NCI-H187 (cell line): Measurements from ENCODE around the gene RASGRF1.

Experiments
- DNase-seq, 2 experiments: peaks; one replicate each; lab custom pipeline; 2025; lab: John Stamatoyannopoulos, UW

RASGRF1 gene

GRCh38 chr15:79101866-79102581 lies 11.4 kb upstream of the RASGRF1 start:
- DNase-seq = no peak

- no peak for DNase-seq
These were observed 9.1 kb upstream of the RASGRF1 start for GRCh38 chr15:79099692-79100091.

DNA sequence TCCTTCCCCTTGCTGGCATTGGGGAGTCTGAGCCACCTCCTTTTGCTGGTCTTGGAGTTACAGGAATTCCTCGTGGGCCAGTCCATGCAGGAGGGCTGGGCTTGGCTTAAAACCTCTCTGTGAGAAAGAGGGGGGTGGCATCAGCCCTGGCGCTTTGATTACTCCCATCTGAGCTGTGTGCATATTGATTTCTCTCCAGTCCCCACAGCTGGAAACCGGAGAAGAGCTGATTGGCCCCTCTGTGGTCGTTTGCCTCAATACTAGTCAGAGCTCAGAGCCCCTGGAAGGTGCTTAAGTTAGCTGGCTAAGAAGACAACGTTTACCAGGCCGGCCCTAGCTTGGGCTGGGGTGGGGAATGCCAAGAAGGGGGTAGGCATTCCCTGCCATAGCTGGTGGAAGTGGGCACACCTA lies 4.0 kb upstream of the RASGRF1 start:
- DNase-seq = no peak

GRCh38 chr15:79093352-79093935 lies 2.9 kb upstream of the RASGRF1 start:
- no peak for DNase-seq

- no peak for DNase-seq
These were observed 1.8 kb upstream of the RASGRF1 start for GRCh38 chr15:79092382-79092781.

DNA sequence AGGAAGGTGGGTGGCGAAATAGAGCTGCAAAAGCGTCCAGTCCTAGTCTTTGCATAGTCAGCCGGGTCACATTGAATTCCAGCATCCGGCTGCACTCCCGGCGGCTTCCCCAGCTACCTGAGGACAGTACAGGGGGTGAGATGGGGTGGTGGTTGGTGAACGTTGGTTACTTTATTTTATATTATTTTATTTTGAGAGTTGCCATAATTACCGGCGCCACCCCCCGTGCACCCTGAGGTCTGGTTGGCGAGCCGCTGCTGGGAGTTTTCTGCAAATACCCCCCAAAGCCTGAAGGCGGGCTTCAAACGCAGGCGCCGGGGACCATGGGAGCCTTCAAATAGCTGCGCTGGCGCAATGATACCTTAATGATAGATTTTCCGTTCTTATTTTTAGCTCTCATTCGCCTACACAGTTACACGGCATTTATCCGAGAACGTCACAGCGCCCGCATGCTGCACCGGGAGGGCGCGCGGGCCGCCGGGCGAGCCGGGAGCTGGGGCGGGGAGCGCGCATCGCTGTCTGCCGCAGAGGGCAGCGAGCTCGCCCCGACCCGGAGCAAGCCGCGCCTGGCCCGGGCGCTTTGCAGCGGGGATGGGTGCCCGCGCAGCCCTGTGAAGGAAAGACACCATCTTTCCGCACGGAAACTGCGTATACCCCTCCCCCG lies 756 bp upstream of the RASGRF1 start:
- DNase-seq = no peak

- DNase-seq = no peak
These were observed 592 bp downstream of the RASGRF1 start for GRCh38 chr15:79089890-79090486.

- DNase-seq = no peak
These were observed 1.2 kb downstream of the RASGRF1 start for GRCh38 chr15:79089331-79089889.

DNA sequence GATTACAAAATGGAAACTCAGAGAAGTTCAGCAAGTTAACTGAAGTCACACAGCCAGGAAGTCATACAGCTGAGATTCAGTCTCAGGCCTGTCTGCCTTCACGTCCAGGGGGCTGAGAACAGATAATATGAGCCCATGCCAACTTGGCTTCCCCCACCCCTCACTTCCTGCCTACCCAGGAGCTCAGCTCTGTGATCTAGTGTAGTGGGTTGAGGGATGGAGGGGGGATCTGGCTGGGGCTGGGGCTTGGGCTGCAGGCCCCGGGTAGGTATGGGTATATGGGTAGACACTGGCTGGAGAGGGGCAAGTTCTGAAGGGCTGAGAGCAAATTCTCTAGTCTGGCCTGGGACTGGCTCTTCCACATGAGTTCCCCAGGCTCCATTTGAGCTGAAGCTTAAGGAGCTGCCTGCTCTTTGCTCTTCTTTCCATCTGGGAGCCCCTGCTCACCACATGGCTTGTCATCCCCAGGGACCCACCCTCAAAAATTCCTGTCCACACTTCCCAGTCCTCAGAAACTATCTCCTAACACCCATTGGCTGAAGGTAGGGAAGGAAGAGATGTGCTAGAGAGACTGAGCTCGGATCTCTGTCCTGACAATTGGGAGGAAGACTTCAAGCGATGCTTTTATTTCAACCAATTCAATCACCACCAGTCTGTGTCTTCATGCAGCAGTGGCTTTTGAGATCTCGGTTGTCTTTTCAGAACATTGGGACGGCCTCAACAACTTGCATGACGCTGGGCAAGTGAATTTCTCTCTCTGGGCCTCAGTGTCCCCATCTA lies 2.0 kb downstream of the RASGRF1 start:
- DNase-seq = no peak

DNA sequence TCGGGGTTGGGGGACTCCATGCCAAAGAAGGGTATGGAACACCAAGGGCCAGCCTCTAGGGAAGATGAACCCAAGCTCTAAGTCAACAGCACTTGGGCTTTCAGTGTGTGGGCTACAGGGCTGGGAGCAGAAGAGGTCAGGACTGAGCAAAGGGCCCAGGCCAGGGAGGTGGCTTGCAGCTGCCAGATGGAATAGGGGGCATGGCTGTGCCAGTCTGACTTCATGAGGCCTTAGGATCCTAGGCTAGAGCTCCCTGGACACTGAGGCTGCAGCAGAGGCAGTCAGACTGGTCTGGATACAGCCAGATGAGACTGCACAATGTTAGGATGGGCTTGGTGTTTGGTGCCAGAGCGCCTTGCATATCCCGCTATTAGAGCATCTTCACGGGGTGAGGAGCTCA lies 3.8 kb downstream of the RASGRF1 start:
- DNase-seq = no peak

- DNase-seq = no peak
These were observed 6.1 kb downstream of the RASGRF1 start for GRCh38 chr15:79084308-79084968.

DNA sequence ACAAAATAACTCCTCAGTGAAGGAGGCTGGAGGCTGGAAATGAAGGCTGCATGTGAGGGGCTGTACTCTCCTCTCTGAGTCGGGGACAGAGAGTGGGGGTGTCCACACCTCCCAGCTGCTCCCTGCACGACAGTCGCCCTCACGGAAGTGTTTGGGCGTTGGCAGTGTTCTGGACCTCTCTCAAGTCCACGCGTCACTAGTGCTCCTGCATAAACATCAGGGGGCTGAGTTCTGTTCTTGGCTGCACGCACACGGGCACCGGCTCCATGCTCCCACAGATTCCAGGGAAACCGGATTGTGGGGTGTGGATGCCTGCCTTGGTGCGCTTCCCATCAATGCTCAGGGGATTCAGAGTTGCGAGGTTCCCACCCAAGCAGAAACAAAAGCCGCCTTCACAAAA lies 7.4 kb downstream of the RASGRF1 start:
- no peak for DNase-seq

- DNase-seq = no peak
These were observed 8.1 kb downstream of the RASGRF1 start for GRCh38 chr15:79082363-79083070.

GRCh38 chr15:79078763-79079410 lies 11.7 kb downstream of the RASGRF1 start:
- no peak for DNase-seq

DNA sequence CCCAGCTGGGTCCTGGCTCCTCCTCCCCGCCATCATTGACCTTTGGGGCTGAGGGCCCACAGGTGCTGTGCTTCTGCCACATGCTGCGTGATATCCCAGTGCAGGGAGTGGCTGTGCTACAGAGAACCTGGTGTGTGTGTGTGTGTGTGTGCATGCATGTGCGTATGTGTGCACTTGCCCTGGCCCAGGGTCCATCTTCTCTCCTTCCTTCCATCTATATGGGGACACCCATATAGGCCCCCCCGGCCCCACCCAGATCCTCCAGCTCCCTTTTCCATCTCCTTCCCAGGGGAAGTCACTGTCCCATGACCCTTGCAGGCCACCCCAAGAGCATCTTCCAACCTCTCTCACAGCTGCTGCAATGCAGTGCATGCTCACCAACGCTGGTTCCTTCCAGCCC lies 12.6 kb downstream of the RASGRF1 start:
- no peak for DNase-seq

GRCh38 chr15:79076661-79077060 lies 13.9 kb downstream of the RASGRF1 start:
- no peak for DNase-seq

DNA sequence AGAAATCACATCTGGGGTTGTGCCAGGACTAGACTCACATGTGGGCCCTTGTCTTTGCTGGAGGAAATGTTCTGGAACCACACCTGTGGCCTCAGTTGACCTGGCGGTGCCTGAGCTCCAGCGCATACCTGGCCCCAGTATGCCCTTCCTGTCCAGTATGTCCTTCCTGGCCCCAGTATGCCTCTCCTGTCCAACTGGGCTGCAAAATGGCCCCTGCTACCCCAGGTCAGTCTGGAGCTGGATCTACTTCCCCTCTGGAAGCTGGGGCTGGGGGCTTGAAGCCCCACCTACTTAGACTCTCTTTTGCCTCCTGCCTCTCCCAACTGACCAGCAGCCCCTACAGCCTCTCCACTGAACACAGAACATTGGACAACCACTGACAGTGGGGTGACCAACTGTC lies 15.3 kb downstream of the RASGRF1 start:
- no peak for DNase-seq

DNA sequence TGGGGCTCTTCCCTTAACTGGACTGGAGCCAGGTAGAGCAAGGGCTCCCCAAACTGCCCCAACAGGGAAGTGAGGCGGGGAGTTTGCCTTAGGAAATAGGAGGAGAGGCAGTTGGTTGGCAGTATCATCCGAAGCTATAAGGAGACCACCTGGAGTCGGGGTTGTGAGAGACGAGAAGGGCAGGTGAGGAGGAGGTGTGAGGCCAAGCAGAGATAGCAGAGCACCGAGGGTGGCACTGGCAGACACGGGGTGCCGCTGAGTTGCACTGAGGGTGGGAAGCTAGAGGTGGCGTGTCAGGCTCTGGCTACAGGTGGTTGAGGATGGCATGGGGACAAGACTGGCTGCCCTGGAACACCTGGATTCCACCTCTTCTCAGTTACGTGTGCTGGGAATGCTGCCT lies 17.2 kb downstream of the RASGRF1 start:
- no peak for DNase-seq

GRCh38 chr15:79071901-79072300 lies 18.7 kb downstream of the RASGRF1 start:
- DNase-seq = no peak

DNA sequence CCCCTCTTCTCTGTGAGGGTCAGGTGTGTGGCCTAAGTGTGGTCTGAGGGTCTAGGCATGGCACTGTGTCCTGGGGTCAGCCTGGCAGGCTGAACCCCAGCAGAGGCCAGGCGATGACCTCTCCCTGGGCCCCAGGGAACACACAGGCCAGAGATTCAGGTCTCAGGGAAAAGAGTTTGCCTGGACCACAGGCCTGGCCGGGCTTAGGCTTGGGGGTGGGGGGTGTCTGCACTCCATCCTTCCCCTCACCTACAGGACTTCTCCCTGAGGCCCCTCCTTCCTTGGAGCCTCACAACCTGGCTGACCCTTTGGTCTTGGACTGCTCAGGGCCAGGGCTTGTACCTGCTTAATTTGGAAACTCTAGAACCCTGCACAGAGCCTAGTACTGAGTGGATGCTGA lies 21.8 kb downstream of the RASGRF1 start:
- no peak for DNase-seq
